ENCODE data around the gene SCRN2. TPM values are rescaled to one million over a fixed set of nuclear protein-coding genes. Genes with fewer than 3 reads are reported as not detected.

SCRN2 gene
- total and polyA plus RNA-seq, 2 experiments from 2014 or later: 40.6 to 45.5 TPM

DNA sequence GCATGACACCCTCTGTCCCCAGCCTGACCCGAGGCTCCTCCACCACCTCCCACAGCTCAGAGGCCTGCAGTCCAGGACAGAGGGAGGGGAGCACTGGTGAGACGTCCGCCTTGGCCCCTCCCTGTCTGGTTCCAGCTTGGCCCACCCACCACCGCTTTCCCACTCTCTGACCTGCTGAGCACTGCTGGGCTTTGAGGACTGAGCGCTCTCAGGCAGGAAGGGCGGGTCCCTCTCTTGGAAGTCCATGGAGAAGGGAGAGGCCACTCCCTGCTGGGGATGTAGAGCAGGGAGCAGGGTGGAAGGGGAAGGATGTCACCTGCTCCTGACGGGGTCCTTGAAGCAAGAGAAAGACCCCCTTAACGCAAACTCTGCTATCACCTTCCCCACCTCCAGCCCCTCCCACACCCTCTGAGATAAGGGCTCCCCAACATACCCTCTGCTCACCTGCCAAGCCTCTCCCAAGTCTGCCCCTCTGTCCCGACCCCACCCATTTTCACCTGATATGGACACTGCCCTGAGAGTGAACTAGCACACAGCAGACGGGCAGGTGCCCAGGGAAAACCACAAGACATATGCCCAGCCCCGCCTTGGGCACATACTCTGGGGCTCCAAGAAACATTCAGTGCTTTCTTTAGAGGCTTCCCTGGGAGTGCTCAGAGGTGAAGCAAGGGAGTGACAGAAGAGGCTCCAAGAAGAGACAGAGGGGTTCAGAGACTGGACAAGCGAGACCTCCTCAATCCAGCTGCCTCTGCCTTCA lies 20.9 kb downstream of the SCRN2 start:
- Histone ChIP-seq H3K27me3 (ENCODE audit: insufficient read depth) (no peaks in the 10 kb centered on the region), H3K9me2 (ENCODE audit: insufficient read depth) (no peaks in the 10 kb centered on the region), H3K4me1 (ENCODE audit: insufficient read depth) (peaks cover 14% of the 10 kb centered on the region; the same call in 1 of the 2 replicates), H2AFZ (no peak overlapping the region), H4K20me1 (replicated peaks; ENCODE audit: insufficient read depth) (no peaks in the 10 kb centered on the region), H3K27ac (ENCODE audit: low read depth) (no peak overlapping the region), H3K4me3 (peak overlapping the region; percentile 86; the same call in 1 of the 2 replicates), H3K36me3 (ENCODE audit: insufficient read depth) (no peaks in the 10 kb centered on the region), H3F3A (replicated peaks; ENCODE audit: low read depth) (no peaks in the 10 kb centered on the region), H3K4me2 (no peak overlapping the region), H3K79me2 (replicated peaks; ENCODE audit: insufficient read depth) (no peaks in the 10 kb centered on the region)
- DNase-seq (ENCODE audit: low spot score) (no peak), ATAC-seq (no peak)
- H3K36me3 Mint-ChIP-seq (ENCODE audit: low read depth): peaks cover 16% of the 10 kb centered on the region
- H3K4me1 Mint-ChIP-seq: peaks cover 16% of the 10 kb centered on the region
- no peak overlapping the region for H3K27ac Mint-ChIP-seq
- TF ChIP-seq, protein P1, sequence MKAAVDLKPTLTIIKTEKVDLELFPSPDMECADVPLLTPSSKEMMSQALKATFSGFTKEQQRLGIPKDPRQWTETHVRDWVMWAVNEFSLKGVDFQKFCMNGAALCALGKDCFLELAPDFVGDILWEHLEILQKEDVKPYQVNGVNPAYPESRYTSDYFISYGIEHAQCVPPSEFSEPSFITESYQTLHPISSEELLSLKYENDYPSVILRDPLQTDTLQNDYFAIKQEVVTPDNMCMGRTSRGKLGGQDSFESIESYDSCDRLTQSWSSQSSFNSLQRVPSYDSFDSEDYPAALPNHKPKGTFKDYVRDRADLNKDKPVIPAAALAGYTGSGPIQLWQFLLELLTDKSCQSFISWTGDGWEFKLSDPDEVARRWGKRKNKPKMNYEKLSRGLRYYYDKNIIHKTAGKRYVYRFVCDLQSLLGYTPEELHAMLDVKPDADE (IDR thresholded peaks at IDR 0.05): no peak
- TF ChIP-seq JUNB (IDR thresholded peaks at IDR 0.05; ENCODE audit: unreplicated experiment) (no peak), CREB1 (CRISPR knock-in tag; IDR thresholded peaks at IDR 0.05; ENCODE audit: low read depth) (no peak), ZNF114 (CRISPR knock-in tag; IDR thresholded peaks at IDR 0.05) (no peak)
- TF ChIP-seq, protein P2, sequence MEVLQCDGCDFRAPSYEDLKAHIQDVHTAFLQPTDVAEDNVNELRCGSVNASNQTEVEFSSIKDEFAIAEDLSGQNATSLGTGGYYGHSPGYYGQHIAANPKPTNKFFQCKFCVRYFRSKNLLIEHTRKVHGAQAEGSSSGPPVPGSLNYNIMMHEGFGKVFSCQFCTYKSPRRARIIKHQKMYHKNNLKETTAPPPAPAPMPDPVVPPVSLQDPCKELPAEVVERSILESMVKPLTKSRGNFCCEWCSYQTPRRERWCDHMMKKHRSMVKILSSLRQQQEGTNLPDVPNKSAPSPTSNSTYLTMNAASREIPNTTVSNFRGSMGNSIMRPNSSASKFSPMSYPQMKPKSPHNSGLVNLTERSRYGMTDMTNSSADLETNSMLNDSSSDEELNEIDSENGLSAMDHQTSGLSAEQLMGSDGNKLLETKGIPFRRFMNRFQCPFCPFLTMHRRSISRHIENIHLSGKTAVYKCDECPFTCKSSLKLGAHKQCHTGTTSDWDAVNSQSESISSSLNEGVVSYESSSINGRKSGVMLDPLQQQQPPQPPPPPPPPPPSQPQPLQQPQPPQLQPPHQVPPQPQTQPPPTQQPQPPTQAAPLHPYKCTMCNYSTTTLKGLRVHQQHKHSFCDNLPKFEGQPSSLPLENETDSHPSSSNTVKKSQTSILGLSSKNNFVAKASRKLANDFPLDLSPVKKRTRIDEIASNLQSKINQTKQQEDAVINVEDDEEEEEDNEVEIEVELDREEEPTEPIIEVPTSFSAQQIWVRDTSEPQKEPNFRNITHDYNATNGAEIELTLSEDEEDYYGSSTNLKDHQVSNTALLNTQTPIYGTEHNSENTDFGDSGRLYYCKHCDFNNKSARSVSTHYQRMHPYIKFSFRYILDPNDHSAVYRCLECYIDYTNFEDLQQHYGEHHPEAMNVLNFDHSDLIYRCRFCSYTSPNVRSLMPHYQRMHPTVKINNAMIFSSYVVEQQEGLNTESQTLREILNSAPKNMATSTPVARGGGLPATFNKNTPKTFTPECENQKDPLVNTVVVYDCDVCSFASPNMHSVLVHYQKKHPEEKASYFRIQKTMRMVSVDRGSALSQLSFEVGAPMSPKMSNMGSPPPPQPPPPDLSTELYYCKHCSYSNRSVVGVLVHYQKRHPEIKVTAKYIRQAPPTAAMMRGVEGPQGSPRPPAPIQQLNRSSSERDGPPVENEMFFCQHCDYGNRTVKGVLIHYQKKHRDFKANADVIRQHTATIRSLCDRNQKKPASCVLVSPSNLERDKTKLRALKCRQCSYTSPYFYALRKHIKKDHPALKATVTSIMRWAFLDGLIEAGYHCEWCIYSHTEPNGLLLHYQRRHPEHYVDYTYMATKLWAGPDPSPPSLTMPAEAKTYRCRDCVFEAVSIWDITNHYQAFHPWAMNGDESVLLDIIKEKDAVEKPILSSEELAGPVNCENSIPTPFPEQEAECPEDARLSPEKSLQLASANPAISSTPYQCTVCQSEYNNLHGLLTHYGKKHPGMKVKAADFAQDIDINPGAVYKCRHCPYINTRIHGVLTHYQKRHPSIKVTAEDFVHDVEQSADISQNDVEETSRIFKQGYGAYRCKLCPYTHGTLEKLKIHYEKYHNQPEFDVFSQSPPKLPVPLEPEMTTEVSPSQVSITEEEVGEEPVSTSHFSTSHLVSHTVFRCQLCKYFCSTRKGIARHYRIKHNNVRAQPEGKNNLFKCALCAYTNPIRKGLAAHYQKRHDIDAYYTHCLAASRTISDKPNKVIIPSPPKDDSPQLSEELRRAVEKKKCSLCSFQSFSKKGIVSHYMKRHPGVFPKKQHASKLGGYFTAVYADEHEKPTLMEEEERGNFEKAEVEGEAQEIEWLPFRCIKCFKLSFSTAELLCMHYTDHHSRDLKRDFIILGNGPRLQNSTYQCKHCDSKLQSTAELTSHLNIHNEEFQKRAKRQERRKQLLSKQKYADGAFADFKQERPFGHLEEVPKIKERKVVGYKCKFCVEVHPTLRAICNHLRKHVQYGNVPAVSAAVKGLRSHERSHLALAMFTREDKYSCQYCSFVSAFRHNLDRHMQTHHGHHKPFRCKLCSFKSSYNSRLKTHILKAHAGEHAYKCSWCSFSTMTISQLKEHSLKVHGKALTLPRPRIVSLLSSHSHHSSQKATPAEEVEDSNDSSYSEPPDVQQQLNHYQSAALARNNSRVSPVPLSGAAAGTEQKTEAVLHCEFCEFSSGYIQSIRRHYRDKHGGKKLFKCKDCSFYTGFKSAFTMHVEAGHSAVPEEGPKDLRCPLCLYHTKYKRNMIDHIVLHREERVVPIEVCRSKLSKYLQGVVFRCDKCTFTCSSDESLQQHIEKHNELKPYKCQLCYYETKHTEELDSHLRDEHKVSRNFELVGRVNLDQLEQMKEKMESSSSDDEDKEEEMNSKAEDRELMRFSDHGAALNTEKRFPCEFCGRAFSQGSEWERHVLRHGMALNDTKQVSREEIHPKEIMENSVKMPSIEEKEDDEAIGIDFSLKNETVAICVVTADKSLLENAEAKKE (CRISPR knock-in tag; IDR thresholded peaks at IDR 0.05): no peak
- H3K27me3 Mint-ChIP-seq (ENCODE audit: insufficient read depth, low read depth, poor library complexity): peaks cover 8% of the 10 kb centered on the region
- H3K9me3 Mint-ChIP-seq: no peaks in the 10 kb centered on the region
- H3K4me3 Mint-ChIP-seq: peak overlapping the region; percentile 98
